H9 (cell line): ENCODE data around the gene CD47. TPM values are rescaled to one million over a fixed set of nuclear protein-coding genes. Genes with fewer than 3 reads are reported as not detected.

ENCODE experiments used
- DNase-seq: peaks from one replicate; pipeline ENCODE4 v3.0.0-alpha.2; 2017
- H2AFZ ChIP-seq: one replicate; pipeline ENCODE4 v1.6.1; 2013; ENCODE audit warnings: mild to moderate bottlenecking, low read length, control low read depth, moderate library complexity
- H2AK5ac ChIP-seq: 2 replicates; pipeline ENCODE4 v1.6.1; 2013; ENCODE audit warnings: low read length, control low read depth, mixed read lengths; ENCODE audit not compliant: insufficient read length
- H2BK120ac ChIP-seq: one replicate; pipeline ENCODE4 v1.6.1; 2013; ENCODE audit warnings: low read depth, mild to moderate bottlenecking, low read length, control low read depth, inconsistent platforms; ENCODE audit not compliant: poor library complexity, severe bottlenecking
- H2BK12ac ChIP-seq: 2 replicates; pipeline ENCODE4 v1.6.1; 2013; ENCODE audit warnings: low read length, control low read depth, mixed read lengths, low read depth; ENCODE audit not compliant: insufficient read length
- H2BK15ac ChIP-seq: 2 replicates; pipeline ENCODE4 v1.6.1; 2013; ENCODE audit warnings: low read depth, low read length, control low read depth
- H2BK20ac ChIP-seq: one replicate; pipeline ENCODE4 v1.6.1; 2013; ENCODE audit warnings: low read depth, mild to moderate bottlenecking, low read length, control low read depth, inconsistent platforms; ENCODE audit not compliant: poor library complexity, severe bottlenecking
- H2BK5ac ChIP-seq: 2 replicates; pipeline ENCODE4 v1.6.1; 2013; ENCODE audit warnings: low read length, control low read depth, mixed read lengths; ENCODE audit not compliant: insufficient read length
- H3K14ac ChIP-seq: 2 replicates; pipeline ENCODE4 v1.6.1; 2013; ENCODE audit warnings: low read length, control low read depth; ENCODE audit not compliant: insufficient read depth
- H3K18ac ChIP-seq: 2 replicates; pipeline ENCODE4 v1.6.1; 2013; ENCODE audit warnings: low read depth, mild to moderate bottlenecking, mixed read lengths, low read length, control low read depth; ENCODE audit not compliant: insufficient read length
- H3K23ac ChIP-seq: 2 replicates; pipeline ENCODE4 v1.6.1; 2013; ENCODE audit warnings: low read length, control low read depth, mixed read lengths, low read depth; ENCODE audit not compliant: insufficient read length
- H3K23me2 ChIP-seq: 2 replicates; pipeline ENCODE4 v1.6.1; 2013; ENCODE audit warnings: low read depth, mild to moderate bottlenecking, mixed read lengths, low read length, control low read depth; ENCODE audit not compliant: insufficient read length, poor library complexity, severe bottlenecking
- H3K27ac ChIP-seq: 2 replicates; pipeline ENCODE4 v1.5.1; 2013; ENCODE audit warnings: low read length, control low read depth, mixed read lengths, low read depth; ENCODE audit not compliant: insufficient read length
- H3K27me3 ChIP-seq: 2 replicates; pipeline ENCODE4 v1.6.1; 2013; ENCODE audit warnings: low read length, control low read depth, inconsistent platforms; ENCODE audit not compliant: insufficient read depth
- H3K4ac ChIP-seq: 2 replicates; pipeline ENCODE4 v1.6.1; 2013; ENCODE audit warnings: low read depth, mild to moderate bottlenecking, control low read depth, inconsistent platforms, low read length, moderate library complexity
- H3K4me1 ChIP-seq: 2 replicates; pipeline ENCODE4 v1.6.1; 2013; ENCODE audit warnings: low read length, control low read depth, inconsistent platforms; ENCODE audit not compliant: insufficient read depth
- H3K4me2 ChIP-seq: 2 replicates; pipeline ENCODE4 v1.6.1; 2013; ENCODE audit warnings: low read length, control low read depth, mixed read lengths; ENCODE audit not compliant: insufficient read length, insufficient read depth
- H3K56ac ChIP-seq: 2 replicates; pipeline ENCODE4 v1.6.1; 2013; ENCODE audit warnings: low read depth, mild to moderate bottlenecking, mixed read lengths, low read length, control low read depth; ENCODE audit not compliant: insufficient read length
- H3K79me1 ChIP-seq: 2 replicates; pipeline ENCODE4 v1.6.1; 2013; ENCODE audit warnings: low read depth, mild to moderate bottlenecking, moderate library complexity, low read length, control low read depth, inconsistent platforms; ENCODE audit not compliant: insufficient read depth, poor library complexity, severe bottlenecking
- H3K79me2 ChIP-seq: 2 replicates; pipeline ENCODE4 v1.6.1; 2013; ENCODE audit warnings: low read length, control low read depth, inconsistent platforms; ENCODE audit not compliant: insufficient read depth
- H3K9ac ChIP-seq: 2 replicates; pipeline ENCODE4 v1.6.1; 2013; ENCODE audit warnings: low read length, control low read depth, mixed read lengths; ENCODE audit not compliant: insufficient read length; ENCODE audit errors: extremely low read depth
- H3K9me3 ChIP-seq: one replicate; pipeline ENCODE4 v1.6.1; 2013; ENCODE audit warnings: low read depth, low read length, inconsistent platforms; ENCODE audit not compliant: control insufficient read depth
- H3T11ph ChIP-seq: one replicate; pipeline ENCODE4 v1.6.1; 2013; ENCODE audit warnings: mild to moderate bottlenecking, low read length, control low read depth, inconsistent platforms
- H4K20me1 ChIP-seq: one replicate; pipeline ENCODE4 v1.6.1; 2013; ENCODE audit not compliant: control insufficient read depth, insufficient read length, insufficient read depth
- H4K5ac ChIP-seq: 2 replicates; pipeline ENCODE4 v1.6.1; 2013; ENCODE audit warnings: low read depth, mild to moderate bottlenecking, mixed read lengths, low read length, control low read depth; ENCODE audit not compliant: insufficient read length
- H4K8ac ChIP-seq: replicated peaks from 2 replicates; pipeline ENCODE4 v1.6.1; 2013; ENCODE audit warnings: low read length, control low read depth, mixed read lengths, low read depth; ENCODE audit not compliant: insufficient read length
- H4K91ac ChIP-seq: 2 replicates; pipeline ENCODE4 v1.6.1; 2013; ENCODE audit warnings: low read depth, mild to moderate bottlenecking, moderate library complexity, mixed read lengths, low read length, control low read depth; ENCODE audit not compliant: insufficient read length
- H3K27ac Mint-ChIP-seq, 3 experiments: 2 replicates in 2 of 3; 3 replicates in 1 of 3; pipeline ENCODE4 v1.8.0; 2020 to 2021; ENCODE audit warnings: mixed read lengths in 3 of 3, mild to moderate bottlenecking in 1 of 3, moderate library complexity in 1 of 3
- H3K27me3 Mint-ChIP-seq: 2 replicates; pipeline ENCODE4 v1.8.0; 2021; ENCODE audit warnings: low read depth, mild to moderate bottlenecking, moderate library complexity, mixed read lengths
- H3K36me3 Mint-ChIP-seq, 3 experiments: 2 replicates in 2 of 3; 3 replicates in 1 of 3; pipeline ENCODE4 v1.8.0; 2020 to 2021; ENCODE audit warnings: low read depth in 3 of 3, mixed read lengths in 3 of 3; ENCODE audit not compliant: insufficient read depth in 1 of 3
- H3K4me1 Mint-ChIP-seq, 2 experiments: 2 replicates each; pipeline ENCODE4 v1.8.0; 2020; ENCODE audit warnings: mixed read lengths in 2 of 2
- H3K4me3 Mint-ChIP-seq, 2 experiments: 2 replicates in 1 of 2; 3 replicates in 1 of 2; pipeline ENCODE4 v1.8.0; 2020 to 2021; ENCODE audit warnings: mild to moderate bottlenecking in 2 of 2, mixed read lengths in 2 of 2, moderate library complexity in 1 of 2
- H3K9me3 Mint-ChIP-seq, 2 experiments: 2 replicates in 1 of 2; 3 replicates in 1 of 2; pipeline ENCODE4 v1.8.0; 2020; ENCODE audit warnings: mild to moderate bottlenecking in 2 of 2, mixed read lengths in 2 of 2, moderate library complexity in 1 of 2
- CTCF ChIP-seq: fragments of 200-600 bp; sonication (generic); conservative IDR thresholded peaks from 3 replicates; pipeline ENCODE4 v1.8.0; 2021; ENCODE audit warnings: antibody characterized with exemption, mild to moderate bottlenecking
- WGBS: extraction: QIAGEN DNeasy Blood & Tissue Kit; methylation state at CpG from one replicate; pipeline ENCODE4 v1.1.7; 2013; ENCODE audit warnings: missing lambda C conversion rate, low lambda C conversion rate, mixed read lengths; ENCODE audit not compliant: insufficient read length; ENCODE audit errors: extremely low coverage; 5-methylcytosine and 5-hydroxymethylcytosine counted together
- total RNA-seq: library from RNA; stranded (reverse); gene quantifications from 2 replicates; pipeline ENCODE4 v1.2.1, GENCODE V29; 2021

Gene CD47
- total RNA-seq, 1 experiment from 2014 or later = 15.4 TPM

GRCh38 chr3:108006077-108006771 is 84.6 kb downstream of the CD47 start:
- Mint-ChIP-seq H3K4me1 (peaks cover 3 to 5% of the 10 kb centered on the region in 2 experiments; a peak in 1 of 4 replicates), H3K36me3 (no peaks in the 10 kb centered on the region), H3K9me3 (no peaks in the 10 kb centered on the region), H3K27ac (no peak overlapping the region; a peak in 1 of 7 replicates), H3K27me3 (no peaks in the 10 kb centered on the region), H3K4me3 (no peak overlapping the region)
- H3K27me3 ChIP-seq = no peaks in the 10 kb centered on the region
- no peak for DNase-seq
- H3K4ac ChIP-seq = no peak overlapping the region
- H2BK120ac ChIP-seq = no peak overlapping the region
- H3K4me2 ChIP-seq = no peak overlapping the region
- H3K14ac ChIP-seq = no peak overlapping the region
- no peak overlapping the region for H2AFZ ChIP-seq
- H3K79me1 ChIP-seq = no peaks in the 10 kb centered on the region
- no peak overlapping the region for H3T11ph ChIP-seq
- no peak overlapping the region for H3K18ac ChIP-seq
- no peak overlapping the region for H3K9ac ChIP-seq
- no peak overlapping the region for H4K8ac ChIP-seq
- H2BK12ac ChIP-seq = no peak overlapping the region
- H3K4me1 ChIP-seq = no peaks in the 10 kb centered on the region; the same call in 1 of the 2 replicates
- no peak for TF ChIP-seq CTCF
- no peak overlapping the region for H3K27ac ChIP-seq
- H4K5ac ChIP-seq = no peak overlapping the region
- H2BK20ac ChIP-seq = no peak overlapping the region
- H4K20me1 ChIP-seq = no peaks in the 10 kb centered on the region
- no CpG with 5 or more reads among the region's 11 CpGs for WGBS
- H2BK5ac ChIP-seq = no peak overlapping the region
- no peak overlapping the region for H3K23ac ChIP-seq
- H3K56ac ChIP-seq = no peak overlapping the region
- H2BK15ac ChIP-seq = no peak overlapping the region
- no peaks in the 10 kb centered on the region for H3K23me2 ChIP-seq
- H4K91ac ChIP-seq = no peak overlapping the region
- H2AK5ac ChIP-seq = no peak overlapping the region
- H3K79me2 ChIP-seq = no peaks in the 10 kb centered on the region
- H3K9me3 ChIP-seq = no peaks in the 10 kb centered on the region
